Astrocyte (in vitro differentiated cells and primary cell): ENCODE results near the gene SLC25A29.

Source experiments
- CTCF ChIP-seq: IDR thresholded peaks from 2 replicates; pipeline ENCODE4 v1.5.1; 2011; ENCODE audit warnings: low read depth, mild to moderate bottlenecking, inconsistent platforms, low read length, moderate library complexity; ENCODE audit not compliant: insufficient read depth
- EZH2 ChIP-seq: IDR thresholded peaks from 2 replicates; pipeline ENCODE4 v1.6.1; 2012; ENCODE audit warnings: mild to moderate bottlenecking, low read length, inconsistent platforms; ENCODE audit not compliant: insufficient read depth

- no peak for TF ChIP-seq CTCF
- no peak for TF ChIP-seq EZH2
Observed at GRCh38 chr14:100275214-100275613, 31.0 kb downstream of the SLC25A29 start.
